IgD-negative memory B cell (primary cell): ENCODE measurements around the gene PGAP3. TPM values are rescaled to one million over a fixed set of nuclear protein-coding genes. Genes with fewer than 3 reads are reported as not detected.

Source experiments
- H3K27ac Mint-ChIP-seq, 3 donors: one replicate each; pipeline ENCODE4 v1.8.0; 2020 to 2022; ENCODE audit warnings: mild to moderate bottlenecking in 3 of 3, mixed read lengths in 3 of 3, moderate library complexity in 1 of 3
- H3K27me3 Mint-ChIP-seq: one replicate; pipeline ENCODE4 v1.8.0; 2021; ENCODE audit warnings: mixed read lengths
- H3K36me3 Mint-ChIP-seq: one replicate; pipeline ENCODE4 v1.8.0; 2020; ENCODE audit warnings: mild to moderate bottlenecking, mixed read lengths
- H3K4me1 Mint-ChIP-seq, 3 donors: one replicate each; pipeline ENCODE4 v1.8.0; 2020 to 2022; ENCODE audit warnings: mixed read lengths in 3 of 3, mild to moderate bottlenecking in 1 of 3
- H3K4me3 Mint-ChIP-seq, 4 donors: one replicate each; pipeline ENCODE4 v1.8.0; 2020 to 2022; ENCODE audit warnings: mild to moderate bottlenecking in 4 of 4, mixed read lengths in 4 of 4, moderate library complexity in 3 of 4
- H3K9me3 Mint-ChIP-seq, 3 donors: one replicate each; pipeline ENCODE4 v1.8.0; 2020 to 2021; ENCODE audit warnings: mixed read lengths in 3 of 3, mild to moderate bottlenecking in 1 of 3
- polyA plus RNA-seq: library from polyadenylated mRNA; unstranded; fragments of 300-500 nt; fragmentation: Illumina TruSeq; gene quantifications from one replicate; pipeline ENCODE4 v1.2.3, GENCODE V29; 2021

Gene PGAP3
- polyA plus RNA-seq, 1 donor from 2014 or later = 15.6 TPM

- peaks cover 0 to 8% (median 4%) of the 10 kb centered on the region in 3 donors for H3K4me1 Mint-ChIP-seq
- peaks cover 15% of the 10 kb centered on the region for H3K27me3 Mint-ChIP-seq
- no peaks in the 10 kb centered on the region for H3K9me3 Mint-ChIP-seq
- peaks cover 3% of the 10 kb centered on the region for H3K36me3 Mint-ChIP-seq
- H3K4me3 Mint-ChIP-seq = peak overlapping the region in 1 of 4 donors; percentile 71
- no peak overlapping the region for H3K27ac Mint-ChIP-seq
These were observed 22.1 kb downstream of the PGAP3 start for GRCh38 chr17:39665642-39666224.

GRCh38 chr17:39664581-39665561, 23.0 kb downstream of the PGAP3 start, which contains the start of gene TCAP:
Gene TCAP (plus strand): TSS chr17:39665349. CDS start chr17:39665360, 11 bp downstream.
- Mint-ChIP-seq H3K27me3 (peaks cover 14% of the 10 kb centered on the region), H3K36me3 (peaks cover 4% of the 10 kb centered on the region), H3K9me3 (no peaks in the 10 kb centered on the region), H3K4me3 (peak within 1 kb of the TSS in 2 of 4 donors; percentile 52 to 71), H3K4me1 (peaks cover 0 to 8% (median 4%) of the 10 kb centered on the region in 3 donors), H3K27ac (no peak within 1 kb of the TSS)

DNA sequence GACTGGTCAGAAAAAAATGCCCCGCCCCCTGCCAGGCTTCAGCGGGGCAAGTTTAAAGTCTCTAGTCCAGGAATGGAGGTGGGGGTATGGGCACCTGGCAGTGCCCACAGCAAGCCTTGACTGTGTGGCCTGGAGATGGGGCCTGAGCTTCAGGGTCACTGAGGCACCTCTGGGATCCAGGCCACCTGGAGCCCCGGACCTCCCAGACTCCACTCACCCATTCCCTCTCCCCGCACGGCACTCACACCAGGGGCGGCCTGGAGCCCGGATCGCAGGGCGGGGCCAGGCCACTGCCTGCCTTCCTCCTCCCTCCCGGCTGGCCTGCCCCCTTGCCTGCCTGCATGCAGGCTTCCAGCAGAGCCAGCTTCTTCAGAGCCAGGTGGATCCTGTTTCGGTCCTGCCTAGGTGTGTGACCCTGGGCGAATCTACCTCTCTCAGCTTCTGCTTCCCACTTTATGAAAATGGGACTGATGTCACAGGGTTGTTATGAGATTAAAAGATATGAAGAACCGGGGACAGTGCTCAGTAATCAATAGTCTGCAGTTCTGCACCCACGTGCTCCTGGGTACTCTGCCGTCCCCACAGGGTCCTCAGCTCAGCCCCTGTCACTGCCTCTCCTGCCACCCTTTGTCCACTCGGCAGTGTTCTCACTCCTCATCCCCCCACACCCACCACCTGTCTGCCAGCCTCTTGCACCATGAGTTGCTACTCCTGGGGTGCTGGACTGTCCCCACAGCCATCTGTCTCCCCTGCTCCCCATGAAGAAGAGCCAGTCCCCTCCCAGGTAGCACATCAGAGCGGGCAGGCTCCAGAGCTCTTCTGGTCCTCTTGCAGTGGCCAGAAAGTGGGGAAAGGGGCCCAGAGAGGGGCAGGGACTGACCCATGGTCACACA, 23.9 kb downstream of the PGAP3 start:
- H3K27me3 Mint-ChIP-seq = peaks cover 10% of the 10 kb centered on the region
- peaks cover 0 to 8% (median 7%) of the 10 kb centered on the region in 3 donors for H3K4me1 Mint-ChIP-seq
- peaks cover 4% of the 10 kb centered on the region for H3K36me3 Mint-ChIP-seq
- H3K4me3 Mint-ChIP-seq = peak overlapping the region in 1 of 4 donors; percentile 52
- H3K9me3 Mint-ChIP-seq = no peaks in the 10 kb centered on the region
- no peak overlapping the region for H3K27ac Mint-ChIP-seq

- Mint-ChIP-seq H3K9me3 (no peaks in the 10 kb centered on the region), H3K36me3 (peaks cover 4% of the 10 kb centered on the region), H3K27me3 (peaks cover 6% of the 10 kb centered on the region), H3K4me3 (no peak overlapping the region), H3K27ac (no peak overlapping the region), H3K4me1 (peaks cover 0 to 8% (median 3%) of the 10 kb centered on the region in 3 donors)
These were observed 24.5 kb downstream of the PGAP3 start for GRCh38 chr17:39663340-39663687.

DNA sequence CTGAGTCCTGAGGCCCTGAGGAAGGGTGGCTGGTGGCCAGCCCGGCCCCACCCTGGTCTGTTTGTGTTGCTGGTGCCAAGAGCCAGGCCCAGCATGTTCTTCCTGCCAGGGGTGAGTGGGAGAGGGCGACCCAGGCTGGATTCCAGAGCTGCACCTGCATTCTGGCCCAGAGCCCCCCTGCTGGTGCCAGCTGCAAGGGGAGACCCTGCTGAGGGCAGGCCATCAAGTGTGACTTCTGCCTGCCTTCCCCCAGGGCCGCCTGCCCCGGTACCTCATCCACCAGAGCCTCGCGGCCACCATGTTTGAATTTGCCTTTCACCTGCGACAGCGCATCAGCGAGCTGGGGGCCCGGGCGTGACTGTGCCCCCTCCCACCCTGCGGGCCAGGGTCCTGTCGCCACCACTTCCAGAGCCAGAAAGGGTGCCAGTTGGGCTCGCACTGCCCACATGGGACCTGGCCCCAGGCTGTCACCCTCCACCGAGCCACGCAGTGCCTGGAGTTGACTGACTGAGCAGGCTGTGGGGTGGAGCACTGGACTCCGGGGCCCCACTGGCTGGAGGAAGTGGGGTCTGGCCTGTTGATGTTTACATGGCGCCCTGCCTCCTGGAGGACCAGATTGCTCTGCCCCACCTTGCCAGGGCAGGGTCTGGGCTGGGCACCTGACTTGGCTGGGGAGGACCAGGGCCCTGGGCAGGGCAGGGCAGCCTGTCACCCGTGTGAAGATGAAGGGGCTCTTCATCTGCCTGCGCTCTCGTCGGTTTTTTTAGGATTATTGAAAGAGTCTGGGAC, 25.1 kb downstream of the PGAP3 start:
- Mint-ChIP-seq H3K36me3 (peaks cover 5% of the 10 kb centered on the region), H3K27me3 (peaks cover 6% of the 10 kb centered on the region), H3K27ac (no peak overlapping the region), H3K9me3 (no peaks in the 10 kb centered on the region), H3K4me1 (peaks cover 0 to 8% (median 3%) of the 10 kb centered on the region in 3 donors), H3K4me3 (no peak overlapping the region)

- H3K4me1 Mint-ChIP-seq = peaks cover 0 to 7% (median 3%) of the 10 kb centered on the region in 3 donors
These were observed 25.9 kb downstream of the PGAP3 start for GRCh38 chr17:39661744-39662541.

GRCh38 chr17:39660397-39661385, 27.2 kb downstream of the PGAP3 start:
- Mint-ChIP-seq H3K4me1 (peaks cover 0 to 4% (median 3%) of the 10 kb centered on the region in 3 donors), H3K27ac (peak overlapping the region in 1 of 3 donors; percentile 26), H3K27me3 (no peaks in the 10 kb centered on the region), H3K4me3 (no peak overlapping the region), H3K36me3 (peaks cover 6% of the 10 kb centered on the region), H3K9me3 (no peaks in the 10 kb centered on the region)

More at GRCh38 chr17:39661744-39662541, 25.9 kb downstream of the PGAP3 start:
- Mint-ChIP-seq H3K36me3 (peaks cover 6% of the 10 kb centered on the region), H3K9me3 (no peaks in the 10 kb centered on the region), H3K4me3 (no peak overlapping the region), H3K27me3 (peaks cover 4% of the 10 kb centered on the region), H3K27ac (peak overlapping the region in 2 of 3 donors; percentile 10 to 67)

GRCh38 chr17:39660011-39660360, 27.9 kb downstream of the PGAP3 start:
- Mint-ChIP-seq H3K9me3 (no peaks in the 10 kb centered on the region), H3K27ac (no peak overlapping the region), H3K36me3 (peaks cover 4% of the 10 kb centered on the region), H3K27me3 (no peaks in the 10 kb centered on the region), H3K4me1 (peaks cover 0 to 5% (median 3%) of the 10 kb centered on the region in 3 donors), H3K4me3 (no peak overlapping the region)

DNA sequence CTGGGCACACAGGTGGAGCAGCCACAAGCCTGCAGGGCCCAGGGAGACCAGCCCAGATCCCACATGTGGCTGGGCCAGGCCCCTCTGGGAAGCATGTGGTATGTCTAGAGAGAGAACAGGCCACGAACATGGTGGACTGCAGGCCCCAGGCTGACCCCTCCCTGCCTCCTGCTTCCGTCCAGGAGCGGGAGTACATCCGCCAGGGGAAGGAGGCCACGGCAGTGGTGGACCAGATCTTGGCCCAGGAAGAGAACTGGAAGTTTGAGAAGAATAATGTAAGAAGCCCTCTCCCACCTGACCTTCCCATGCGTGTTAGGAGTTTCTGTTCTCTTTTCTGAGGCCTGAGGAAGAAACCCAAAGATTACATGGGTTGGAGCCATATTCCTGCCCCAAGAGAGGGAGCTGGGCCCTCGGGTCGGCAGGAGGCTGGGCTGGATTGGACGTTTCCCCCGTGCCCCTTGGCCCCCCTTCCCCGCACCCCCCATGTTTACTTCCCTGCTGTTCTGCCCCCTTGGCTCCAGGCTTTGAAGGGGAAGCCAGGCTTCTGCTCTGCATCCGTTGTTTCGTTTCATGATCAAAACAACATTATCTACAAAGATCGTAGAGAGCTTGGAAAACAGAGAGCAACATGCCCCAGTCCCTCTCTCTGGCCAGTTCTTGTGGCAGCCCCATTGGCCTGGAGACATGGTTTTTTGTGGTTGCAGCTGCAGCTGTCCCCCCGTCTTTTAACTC, 28.4 kb downstream of the PGAP3 start:
- Mint-ChIP-seq H3K4me3 (no peak overlapping the region), H3K4me1 (peaks cover 0 to 6% (median 3%) of the 10 kb centered on the region in 3 donors), H3K27me3 (no peaks in the 10 kb centered on the region), H3K9me3 (no peaks in the 10 kb centered on the region), H3K27ac (peak overlapping the region in 1 of 3 donors; percentile 27), H3K36me3 (peaks cover 4% of the 10 kb centered on the region)

- Mint-ChIP-seq H3K27ac (peak overlapping the region in 1 of 3 donors; percentile 76), H3K4me3 (no peak overlapping the region), H3K4me1 (peaks cover 3 to 6% (median 5%) of the 10 kb centered on the region in 3 donors)
These were observed 29.1 kb downstream of the PGAP3 start for GRCh38 chr17:39658760-39659159.

DNA sequence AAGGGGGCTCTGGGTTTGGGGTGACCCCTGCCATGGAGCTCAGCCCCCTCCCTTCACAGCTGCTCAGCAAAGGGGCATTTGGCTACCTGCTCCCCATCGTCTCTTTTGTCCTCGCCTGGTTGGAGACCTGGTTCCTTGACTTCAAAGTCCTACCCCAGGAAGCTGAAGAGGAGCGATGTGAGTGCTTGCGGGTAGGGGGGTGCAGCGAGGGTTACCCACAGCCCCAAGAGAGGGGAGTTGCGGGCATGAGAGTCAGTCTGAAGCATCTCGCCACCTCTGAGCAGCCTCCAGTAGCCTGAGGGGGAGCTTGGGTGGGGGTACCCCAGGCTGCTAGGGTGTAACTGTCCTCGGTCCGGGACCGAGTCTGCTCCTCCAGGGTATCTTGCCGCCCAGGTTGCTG, 29.5 kb downstream of the PGAP3 start:
- peak overlapping the region in 1 of 3 donors; percentile 76 for H3K27ac Mint-ChIP-seq

More at GRCh38 chr17:39658760-39659159, 29.1 kb downstream of the PGAP3 start:
- Mint-ChIP-seq H3K27me3 (no peaks in the 10 kb centered on the region), H3K36me3 (peaks cover 4% of the 10 kb centered on the region), H3K9me3 (no peaks in the 10 kb centered on the region)

GRCh38 chr17:39655105-39655504, 32.8 kb downstream of the PGAP3 start:
- H3K27ac Mint-ChIP-seq = peak overlapping the region in 1 of 3 donors; percentile 14
- H3K27me3 Mint-ChIP-seq = no peaks in the 10 kb centered on the region
- H3K4me3 Mint-ChIP-seq = no peak overlapping the region
- peaks cover 10 to 16% (median 11%) of the 10 kb centered on the region in 3 donors for H3K4me1 Mint-ChIP-seq
- peaks cover 2% of the 10 kb centered on the region for H3K36me3 Mint-ChIP-seq
- no peaks in the 10 kb centered on the region for H3K9me3 Mint-ChIP-seq

More for the DNA sequence above, 29.5 kb downstream of the PGAP3 start:
- H3K9me3 Mint-ChIP-seq = no peaks in the 10 kb centered on the region
- H3K4me3 Mint-ChIP-seq = no peak overlapping the region
- peaks cover 4% of the 10 kb centered on the region for H3K36me3 Mint-ChIP-seq
- H3K4me1 Mint-ChIP-seq = peaks cover 5 to 8% (median 7%) of the 10 kb centered on the region in 3 donors
- H3K27me3 Mint-ChIP-seq = no peaks in the 10 kb centered on the region
